GM23338 (cell line): ENCODE data around the gene PLA2G2E. TPM values are rescaled to one million over a fixed set of nuclear protein-coding genes. Genes with fewer than 3 reads are reported as not detected.

ENCODE experiments used
- ATAC-seq: fragments of 200-7000 bp; cut with Tn5 transposase; 3 replicates; pipeline ENCODE4 v1.9.1; 2020
- DNase-seq: peaks from one replicate; pipeline ENCODE4 v3.0.0-alpha.2; 2015; ENCODE audit warnings: low spot score
- H2AFZ ChIP-seq: fragments of 200-600 bp; sonication (generic); 2 replicates; pipeline ENCODE4 v1.8.0; 2016; ENCODE audit warnings: antibody characterized with exemption, mild to moderate bottlenecking, moderate library complexity
- H3F3A ChIP-seq: fragments of 200-600 bp; sonication (generic); replicated peaks from 2 replicates; pipeline ENCODE4 v1.8.0; 2017; ENCODE audit warnings: antibody characterized with exemption, mixed run types, low read depth
- H3K27ac ChIP-seq: fragments of 200-600 bp; sonication (generic); 2 replicates; pipeline ENCODE4 v1.6.1; 2016; ENCODE audit warnings: low read depth
- H3K27me3 ChIP-seq: fragments of 200-600 bp; sonication (generic); 2 replicates; pipeline ENCODE4 v1.8.0; 2016; ENCODE audit warnings: mild to moderate bottlenecking, mixed run types, moderate library complexity; ENCODE audit not compliant: insufficient read depth
- H3K36me3 ChIP-seq: fragments of 200-600 bp; sonication (generic); 2 replicates; pipeline ENCODE4 v1.8.0; 2016; ENCODE audit warnings: mild to moderate bottlenecking; ENCODE audit not compliant: insufficient read depth
- H3K4me1 ChIP-seq: fragments of 200-600 bp; sonication (generic); 2 replicates; pipeline ENCODE4 v1.8.0; 2016; ENCODE audit warnings: mild to moderate bottlenecking, moderate library complexity; ENCODE audit not compliant: insufficient read depth
- H3K4me2 ChIP-seq: fragments of 200-600 bp; sonication (generic); 2 replicates; pipeline ENCODE4 v1.7.1; 2017; ENCODE audit warnings: mixed run types
- H3K4me3 ChIP-seq: fragments of 200-600 bp; sonication (generic); 2 replicates; pipeline ENCODE4 v1.6.1; 2016; ENCODE audit warnings: mixed run types
- H3K79me2 ChIP-seq: fragments of 200-600 bp; sonication (generic); replicated peaks from 2 replicates; pipeline ENCODE4 v1.8.0; 2017; ENCODE audit warnings: mild to moderate bottlenecking; ENCODE audit not compliant: insufficient read depth
- H3K9me2 ChIP-seq: fragments of 200-600 bp; sonication (generic); 2 replicates; pipeline ENCODE4 v1.8.0; 2017; ENCODE audit not compliant: insufficient read depth
- H4K20me1 ChIP-seq: fragments of 200-600 bp; sonication (generic); replicated peaks from 2 replicates; pipeline ENCODE4 v1.8.0; 2017; ENCODE audit warnings: mild to moderate bottlenecking; ENCODE audit not compliant: insufficient read depth
- H3K27ac Mint-ChIP-seq: 2 replicates; pipeline ENCODE4 v1.8.0; 2020; ENCODE audit warnings: inconsistent platforms, mild to moderate bottlenecking, moderate library complexity, mixed read lengths
- H3K27me3 Mint-ChIP-seq: 3 replicates; pipeline ENCODE4 v1.8.0; 2022; ENCODE audit warnings: low read depth, mild to moderate bottlenecking, moderate library complexity, mixed read lengths, inconsistent platforms; ENCODE audit not compliant: insufficient read depth, poor library complexity
- H3K36me3 Mint-ChIP-seq: 3 replicates; pipeline ENCODE4 v1.8.0; 2021; ENCODE audit warnings: low read depth, mild to moderate bottlenecking, inconsistent platforms, moderate library complexity, mixed read lengths
- H3K4me1 Mint-ChIP-seq: 3 replicates; pipeline ENCODE4 v1.8.0; 2020; ENCODE audit warnings: mild to moderate bottlenecking, inconsistent platforms, mixed read lengths
- H3K4me3 Mint-ChIP-seq: 3 replicates; pipeline ENCODE4 v1.8.0; 2021; ENCODE audit warnings: moderate library complexity, mild to moderate bottlenecking, inconsistent platforms, mixed read lengths
- H3K9me3 Mint-ChIP-seq: 3 replicates; pipeline ENCODE4 v1.8.0; 2020; ENCODE audit warnings: moderate library complexity, mild to moderate bottlenecking, inconsistent platforms, mixed read lengths
- ETS1 ChIP-seq: IDR thresholded peaks from 2 replicates; pipeline ENCODE4 v1.6.1; 2016; ENCODE audit warnings: antibody characterized with exemption
- ZNF114 ChIP-seq: fragments of 250-450 bp; sonication (Bioruptor Pico); IDR thresholded peaks from 2 replicates; pipeline ENCODE4 v1.5.0; 2020; ENCODE audit warnings: mild to moderate bottlenecking, moderate library complexity
- ZNF331 ChIP-seq: fragments of 250-450 bp; sonication (Bioruptor Pico); IDR thresholded peaks from 2 replicates; pipeline ENCODE4 v1.5.0; 2020; ENCODE audit warnings: low read depth, mild to moderate bottlenecking, moderate library complexity
- ZNF462 ChIP-seq: fragments of 250-450 bp; sonication (Bioruptor Pico); IDR thresholded peaks from 2 replicates; pipeline ENCODE4 v1.5.0; 2020; ENCODE audit warnings: mild to moderate bottlenecking, moderate library complexity
- long read RNA-seq: library from polyadenylated mRNA; unstranded; transcript quantifications from one replicate; pipeline ENCODE4 v2.0.0, GENCODE V29; 2020; ENCODE audit not compliant: unreplicated experiment
- polyA plus RNA-seq: library from polyadenylated mRNA; unstranded; fragments of >200 nt; fragmentation: Nextera tagmentation; extraction: Ambion mirVana; gene quantifications from 2 replicates; pipeline ENCODE4 v1.2.1, GENCODE V29; 2016
- total RNA-seq: library from RNA; depleted of rRNA; stranded (reverse); fragments of >200 nt; shearing (Covaris generic); gene quantifications from 2 replicates; pipeline ENCODE4 v1.2.3, GENCODE V29; 2014; rRNA removed

PLA2G2E gene, protein sequence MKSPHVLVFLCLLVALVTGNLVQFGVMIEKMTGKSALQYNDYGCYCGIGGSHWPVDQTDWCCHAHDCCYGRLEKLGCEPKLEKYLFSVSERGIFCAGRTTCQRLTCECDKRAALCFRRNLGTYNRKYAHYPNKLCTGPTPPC
- total RNA-seq (not detected in 2 replicates), polyA plus RNA-seq (not detected in 2 replicates)
- long read RNA-seq, result 0 reads

DNA sequence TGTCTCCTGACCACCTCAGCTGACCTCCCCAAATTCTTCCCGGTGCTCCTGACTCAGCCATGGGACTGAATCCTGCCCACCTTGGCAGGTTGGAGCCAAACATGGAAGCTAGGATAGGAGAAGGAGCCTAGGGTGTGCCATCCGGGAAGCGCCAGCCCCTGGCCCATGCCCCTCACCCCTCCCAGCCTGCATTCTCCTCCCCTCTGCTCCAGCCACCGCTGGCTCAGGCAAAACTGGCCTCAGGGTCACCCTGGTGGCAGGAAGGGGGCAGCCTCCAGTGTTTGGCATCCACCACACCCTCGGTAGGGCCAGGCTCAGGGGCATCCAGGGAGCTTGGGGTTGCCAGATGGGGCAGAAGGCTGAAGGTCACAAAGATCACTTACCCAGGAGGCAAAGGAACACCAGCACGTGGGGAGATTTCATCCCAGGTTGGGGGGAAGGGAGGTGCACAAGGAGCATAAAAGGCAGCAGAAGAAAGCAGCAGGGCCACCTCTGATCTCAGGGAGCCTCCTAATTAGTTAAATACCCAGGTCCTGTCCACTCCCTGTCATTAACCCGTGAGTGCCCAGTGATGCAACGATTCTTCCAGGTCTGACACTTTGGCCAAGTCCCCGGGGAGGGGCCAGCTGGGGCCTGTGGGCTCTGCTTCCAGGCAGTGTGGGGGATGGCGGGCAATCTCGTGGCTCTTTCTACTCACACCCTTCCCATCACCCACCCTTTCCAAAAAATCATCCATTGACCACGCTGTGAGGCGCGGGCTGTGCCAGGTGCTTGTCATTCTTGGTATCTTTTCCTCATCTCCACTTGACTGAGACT lies at the start of gene PLA2G2E:
Gene PLA2G2E, minus strand, starts transcription at position 481 of the 816 bp plus-strand sequence. Its CDS starts 58 bp downstream, at position 423.
- DNase-seq (no peak), ATAC-seq (no peak; the same call in 2 of the 3 replicates)
- Histone ChIP-seq H3F3A (no peaks in the 10 kb centered on the region), H3K27ac (no peak within 1 kb of the TSS), H3K9me2 (0 out of 2 replicates have a peak, but pooled peaks cover 4% of the 10 kb centered on the region), H3K27me3 (no peaks in the 10 kb centered on the region), H3K4me2 (no peak within 1 kb of the TSS), H4K20me1 (no peaks in the 10 kb centered on the region), H3K4me3 (no peak within 1 kb of the TSS), H3K79me2 (no peaks in the 10 kb centered on the region), H3K36me3 (no peaks in the 10 kb centered on the region), H2AFZ (no peak within 1 kb of the TSS), H3K4me1 (no peaks in the 10 kb centered on the region)
- Mint-ChIP-seq H3K36me3 (no peaks in the 10 kb centered on the region), H3K4me1 (peaks cover 5% of the 10 kb centered on the region; the same call in 1 of the 3 replicates), H3K27me3 (peaks cover 6% of the 10 kb centered on the region), H3K27ac (no peak within 1 kb of the TSS), H3K4me3 (no peak within 1 kb of the TSS), H3K9me3 (no peaks in the 10 kb centered on the region; the same call in 2 of the 3 replicates)
- TF ChIP-seq ZNF114 (CRISPR knock-in tag), result no peak
- no peak for TF ChIP-seq ETS1
- no peak for TF ChIP-seq ZNF462
- TF ChIP-seq ZNF331, result no peak
